Lower leg skin (tissue), 3 donors: Measurements from ENCODE around the gene SLC1A7.

Experiments
- CTCF ChIP-seq, 3 donors: fragments of 450-650 bp; IDR thresholded peaks; one replicate each; pipeline ENCODE4 v1.5.1; 2016; ENCODE audit warnings: antibody characterized with exemption in 3 of 3, mild to moderate bottlenecking in 3 of 3, moderate library complexity in 2 of 3
- POLR2A ChIP-seq, 2 donors: fragments of 450-650 bp; IDR thresholded peaks; one replicate each; pipeline ENCODE4 v1.6.1; 2016 to 2017; ENCODE audit warnings: antibody characterized with exemption in 2 of 2, mild to moderate bottlenecking in 1 of 2, moderate library complexity in 1 of 2

DNA sequence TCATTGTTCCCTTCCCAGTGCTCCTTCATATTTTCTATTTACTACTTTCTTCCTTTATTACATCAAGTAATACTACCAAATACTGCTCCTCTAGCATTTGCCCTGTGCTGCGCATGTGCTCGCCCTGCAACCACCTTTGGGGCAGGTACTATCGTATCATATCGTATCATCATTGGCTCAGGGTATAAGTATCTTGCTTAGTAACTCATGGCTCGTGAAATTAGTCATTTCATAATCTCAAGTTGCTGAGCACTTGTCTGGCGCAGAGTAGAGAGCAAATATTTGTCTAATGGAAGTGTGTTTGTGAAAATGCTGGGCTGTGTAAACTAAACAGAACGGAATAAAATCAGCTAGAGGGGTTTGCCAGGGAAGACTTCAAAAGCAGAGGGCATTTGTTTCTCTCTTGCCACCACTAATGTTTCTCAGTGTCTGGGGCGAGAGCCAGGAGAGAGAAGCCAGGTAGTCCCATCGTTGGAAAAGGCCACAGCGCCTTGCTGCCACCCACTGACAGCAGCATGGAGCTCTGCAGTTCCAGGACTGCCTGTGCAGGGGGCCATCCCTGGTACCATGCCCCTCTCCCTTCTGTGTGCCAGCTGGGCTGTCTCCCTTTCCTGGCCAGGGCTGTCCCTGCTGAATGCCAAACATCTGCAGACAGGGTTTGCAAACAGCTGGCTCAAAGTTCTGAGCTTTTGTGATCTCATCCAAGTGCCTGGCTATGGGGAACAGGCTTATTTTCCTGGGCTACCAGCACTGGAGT, 34.2 kb upstream of the SLC1A7 start:
- TF ChIP-seq CTCF (IDR thresholded peaks at IDR 0.05) (no peak), POLR2A (IDR thresholded peaks at IDR 0.05) (no peak)
